Measurements from ENCODE around the gene WDFY4. TPM values are rescaled to one million over a fixed set of nuclear protein-coding genes. Genes with fewer than 3 reads are reported as not detected.
A peak's percentile ranks its signal among the peaks of the same experiment; 100 is the strongest.

The WDFY4 gene
- total and polyA plus RNA-seq, 2 of the 13 experiments (the other 11 are each of a cell fraction or from before 2014, with no cell fraction given) = not detected

DNA sequence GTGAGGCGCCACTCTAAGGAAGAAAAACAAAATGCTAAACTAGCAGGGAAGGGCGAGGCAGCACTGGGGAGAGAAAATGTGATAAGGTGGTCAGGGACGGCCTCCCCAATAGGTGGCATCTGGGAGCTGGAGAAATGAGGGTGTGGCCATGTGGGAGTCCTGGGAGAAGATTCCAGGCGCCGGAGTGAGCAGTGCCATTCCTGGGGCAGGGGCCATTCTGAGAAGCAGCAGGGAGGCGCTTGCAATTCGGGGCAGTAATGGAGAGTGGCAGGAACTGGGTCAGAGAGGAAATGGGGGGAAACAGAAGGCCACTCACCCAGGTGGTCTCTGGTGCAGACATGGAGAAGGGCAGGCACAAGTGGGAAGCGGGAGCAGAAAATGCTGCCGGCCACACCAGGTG lies 316.7 kb downstream of the WDFY4 start:
- Histone ChIP-seq H3K9me3 (ENCODE audit: low read length) (no peaks in the 10 kb centered on the region), H3K36me3 (replicated peaks in 1 of 2; ENCODE audit: control insufficient read depth in 1 of 2, insufficient read depth in 2 of 2, low read length in 2 of 2) (no peaks in the 10 kb centered on the region), H3K9ac (ENCODE audit: insufficient read depth, low read depth, low read length) (no peak overlapping the region), H3K79me2 (ENCODE audit: insufficient read depth, low read length) (no peaks in the 10 kb centered on the region), H3K4me2 (ENCODE audit: low read depth, low read length) (no peak overlapping the region), H3K27me3 (ENCODE audit: control insufficient read depth in 1 of 2, insufficient read depth in 2 of 2, low read length in 2 of 2) (no peaks in the 10 kb centered on the region), H3K4me3 (replicated peaks in 1 of 3; ENCODE audit: insufficient read depth in 1 of 3, low read depth in 2 of 3, low read length in 3 of 3) (no peak overlapping the region), H3K4me1 (ENCODE audit: insufficient read depth, low read length) (no peaks in the 10 kb centered on the region), H2AFZ (ENCODE audit: low read length) (no peak overlapping the region), H3K27ac (ENCODE audit: extremely low read length, insufficient read depth, low read length) (no peak overlapping the region), H4K20me1 (ENCODE audit: insufficient read depth, low read length) (no peaks in the 10 kb centered on the region)
- DNase-seq (ENCODE audit: low spot score) (peak; percentile 6), FAIRE-seq (no peak), ATAC-seq (peak; percentile 84)
- in situ Hi-C loops (cut with HindIII; ENCODE audit: extremely low pct_ligation_motif_present, low pct_unique_long_range_greater_than_20kb) (no loop called here), intact Hi-C loops (cut with micrococcal nuclease; ENCODE audit: unreplicated experiment) (no loop called here)
- BruUV-seq (replicated peaks) = no TSS peak
- 28% methylated on average over 9 of the region's 9 CpGs for WGBS (ENCODE audit: low lambda C conversion rate)
- ChIA-PET CTCF (ENCODE audit: low intra/inter-chr PET ratio, low total read pairs) (interaction anchor here (0.7 kb wide), 1 partner anchor 163 kb away, joined by 4 read pairs; no protein-coding TSS in a partner anchor), POLR2A (no interaction called here)
- TF ChIP-seq RFX1 (IDR thresholded peaks at IDR 0.05) = no peak
- no peak for TF ChIP-seq ZNF781 (CRISPR knock-in tag; IDR thresholded peaks at IDR 0.05; ENCODE audit: borderline replicate concordance, not compliant biosample characterization)
- no peak for TF ChIP-seq CBX5 (CRISPR knock-in tag; IDR thresholded peaks at IDR 0.05; ENCODE audit: borderline replicate concordance)
- TF ChIP-seq, protein P1, sequence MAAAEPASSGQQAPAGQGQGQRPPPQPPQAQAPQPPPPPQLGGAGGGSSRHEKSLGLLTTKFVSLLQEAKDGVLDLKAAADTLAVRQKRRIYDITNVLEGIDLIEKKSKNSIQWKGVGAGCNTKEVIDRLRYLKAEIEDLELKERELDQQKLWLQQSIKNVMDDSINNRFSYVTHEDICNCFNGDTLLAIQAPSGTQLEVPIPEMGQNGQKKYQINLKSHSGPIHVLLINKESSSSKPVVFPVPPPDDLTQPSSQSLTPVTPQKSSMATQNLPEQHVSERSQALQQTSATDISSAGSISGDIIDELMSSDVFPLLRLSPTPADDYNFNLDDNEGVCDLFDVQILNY (CRISPR knock-in tag; conservative IDR thresholded peaks at IDR 0.05) = no peak
- no peak for TF ChIP-seq NCOR1 (IDR thresholded peaks at IDR 0.05; ENCODE audit: borderline replicate concordance, low read length)
- no peak for TF ChIP-seq ZNF672 (CRISPR knock-in tag; IDR thresholded peaks at IDR 0.05)
- peak; percentile 26; the same call in 1 of the 2 replicates for TF ChIP-seq STAG1 (CRISPR knock-in tag; IDR thresholded peaks at IDR 0.05)
- TF ChIP-seq ZFP36L1 (CRISPR knock-in tag; IDR thresholded peaks at IDR 0.05) = no peak
- TF ChIP-seq ZNF256 (CRISPR knock-in tag; conservative IDR thresholded peaks at IDR 0.05) = no peak
- TF ChIP-seq ZNF567 (CRISPR knock-in tag; IDR thresholded peaks at IDR 0.05; ENCODE audit: borderline replicate concordance) = no peak
- TF ChIP-seq, protein P2, sequence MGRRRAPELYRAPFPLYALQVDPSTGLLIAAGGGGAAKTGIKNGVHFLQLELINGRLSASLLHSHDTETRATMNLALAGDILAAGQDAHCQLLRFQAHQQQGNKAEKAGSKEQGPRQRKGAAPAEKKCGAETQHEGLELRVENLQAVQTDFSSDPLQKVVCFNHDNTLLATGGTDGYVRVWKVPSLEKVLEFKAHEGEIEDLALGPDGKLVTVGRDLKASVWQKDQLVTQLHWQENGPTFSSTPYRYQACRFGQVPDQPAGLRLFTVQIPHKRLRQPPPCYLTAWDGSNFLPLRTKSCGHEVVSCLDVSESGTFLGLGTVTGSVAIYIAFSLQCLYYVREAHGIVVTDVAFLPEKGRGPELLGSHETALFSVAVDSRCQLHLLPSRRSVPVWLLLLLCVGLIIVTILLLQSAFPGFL (CRISPR knock-in tag; IDR thresholded peaks at IDR 0.05) = no peak
- 0 out of 2 replicates have a peak, but pooled peaks have one; percentile 7 for TF ChIP-seq SMC3 (IDR thresholded peaks at IDR 0.05; ENCODE audit: low read length)
- TF ChIP-seq, protein P3, sequence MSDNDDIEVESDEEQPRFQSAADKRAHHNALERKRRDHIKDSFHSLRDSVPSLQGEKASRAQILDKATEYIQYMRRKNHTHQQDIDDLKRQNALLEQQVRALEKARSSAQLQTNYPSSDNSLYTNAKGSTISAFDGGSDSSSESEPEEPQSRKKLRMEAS (IDR thresholded peaks at IDR 0.05) = no peak
- TF ChIP-seq REPIN1 (CRISPR knock-in tag; IDR thresholded peaks at IDR 0.05; ENCODE audit: borderline replicate concordance, low read depth) = no peak
- TF ChIP-seq, protein P4, sequence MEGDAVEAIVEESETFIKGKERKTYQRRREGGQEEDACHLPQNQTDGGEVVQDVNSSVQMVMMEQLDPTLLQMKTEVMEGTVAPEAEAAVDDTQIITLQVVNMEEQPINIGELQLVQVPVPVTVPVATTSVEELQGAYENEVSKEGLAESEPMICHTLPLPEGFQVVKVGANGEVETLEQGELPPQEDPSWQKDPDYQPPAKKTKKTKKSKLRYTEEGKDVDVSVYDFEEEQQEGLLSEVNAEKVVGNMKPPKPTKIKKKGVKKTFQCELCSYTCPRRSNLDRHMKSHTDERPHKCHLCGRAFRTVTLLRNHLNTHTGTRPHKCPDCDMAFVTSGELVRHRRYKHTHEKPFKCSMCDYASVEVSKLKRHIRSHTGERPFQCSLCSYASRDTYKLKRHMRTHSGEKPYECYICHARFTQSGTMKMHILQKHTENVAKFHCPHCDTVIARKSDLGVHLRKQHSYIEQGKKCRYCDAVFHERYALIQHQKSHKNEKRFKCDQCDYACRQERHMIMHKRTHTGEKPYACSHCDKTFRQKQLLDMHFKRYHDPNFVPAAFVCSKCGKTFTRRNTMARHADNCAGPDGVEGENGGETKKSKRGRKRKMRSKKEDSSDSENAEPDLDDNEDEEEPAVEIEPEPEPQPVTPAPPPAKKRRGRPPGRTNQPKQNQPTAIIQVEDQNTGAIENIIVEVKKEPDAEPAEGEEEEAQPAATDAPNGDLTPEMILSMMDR (CRISPR knock-in tag; IDR thresholded peaks at IDR 0.05) = peak; percentile 38
- TF ChIP-seq, protein P5, sequence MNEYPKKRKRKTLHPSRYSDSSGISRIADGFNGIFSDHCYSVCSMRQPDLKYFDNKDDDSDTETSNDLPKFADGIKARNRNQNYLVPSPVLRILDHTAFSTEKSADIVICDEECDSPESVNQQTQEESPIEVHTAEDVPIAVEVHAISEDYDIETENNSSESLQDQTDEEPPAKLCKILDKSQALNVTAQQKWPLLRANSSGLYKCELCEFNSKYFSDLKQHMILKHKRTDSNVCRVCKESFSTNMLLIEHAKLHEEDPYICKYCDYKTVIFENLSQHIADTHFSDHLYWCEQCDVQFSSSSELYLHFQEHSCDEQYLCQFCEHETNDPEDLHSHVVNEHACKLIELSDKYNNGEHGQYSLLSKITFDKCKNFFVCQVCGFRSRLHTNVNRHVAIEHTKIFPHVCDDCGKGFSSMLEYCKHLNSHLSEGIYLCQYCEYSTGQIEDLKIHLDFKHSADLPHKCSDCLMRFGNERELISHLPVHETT (CRISPR knock-in tag; conservative IDR thresholded peaks at IDR 0.05) = no peak
- no peak for TF ChIP-seq HDAC2 (CRISPR knock-in tag; IDR thresholded peaks at IDR 0.05)
- TF ChIP-seq POLR2A (IDR thresholded peaks at IDR 0.05; ENCODE audit: insufficient read depth in 1 of 2, low read depth in 2 of 2, low read length in 2 of 2) = no peak
- TF ChIP-seq, protein P6, sequence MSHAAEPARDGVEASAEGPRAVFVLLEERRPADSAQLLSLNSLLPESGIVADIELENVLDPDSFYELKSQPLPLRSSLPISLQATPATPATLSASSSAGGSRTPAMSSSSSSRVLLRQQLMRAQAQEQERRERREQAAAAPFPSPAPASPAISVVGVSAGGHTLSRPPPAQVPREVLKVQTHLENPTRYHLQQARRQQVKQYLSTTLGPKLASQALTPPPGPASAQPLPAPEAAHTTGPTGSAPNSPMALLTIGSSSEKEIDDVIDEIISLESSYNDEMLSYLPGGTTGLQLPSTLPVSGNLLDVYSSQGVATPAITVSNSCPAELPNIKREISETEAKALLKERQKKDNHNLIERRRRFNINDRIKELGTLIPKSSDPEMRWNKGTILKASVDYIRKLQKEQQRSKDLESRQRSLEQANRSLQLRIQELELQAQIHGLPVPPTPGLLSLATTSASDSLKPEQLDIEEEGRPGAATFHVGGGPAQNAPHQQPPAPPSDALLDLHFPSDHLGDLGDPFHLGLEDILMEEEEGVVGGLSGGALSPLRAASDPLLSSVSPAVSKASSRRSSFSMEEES (CRISPR knock-in tag; IDR thresholded peaks at IDR 0.05) = no peak
- TF ChIP-seq SMARCE1 (IDR thresholded peaks at IDR 0.05; ENCODE audit: borderline replicate concordance) = no peak
- TF ChIP-seq EED (CRISPR knock-in tag; IDR thresholded peaks at IDR 0.05) = no peak

Measured in HepG2 (cell line).